HG03469 (cell line): ENCODE data around the gene SSTR3.
"Not testable (repeated sequence)": the region's sequence is repeated elsewhere in the genome, so short reads cannot be mapped to it uniquely, and the experiment has no call there.

Experiments used
- ATAC-seq: cut with Tn5 transposase; IDR thresholded peaks from one replicate; pipeline ENCODE4 v1.9.1; 2021; ENCODE audit warnings: mild to moderate bottlenecking, moderate library complexity, moderate number of reproducible peaks; ENCODE audit not compliant: unreplicated experiment

Gene SSTR3

DNA sequence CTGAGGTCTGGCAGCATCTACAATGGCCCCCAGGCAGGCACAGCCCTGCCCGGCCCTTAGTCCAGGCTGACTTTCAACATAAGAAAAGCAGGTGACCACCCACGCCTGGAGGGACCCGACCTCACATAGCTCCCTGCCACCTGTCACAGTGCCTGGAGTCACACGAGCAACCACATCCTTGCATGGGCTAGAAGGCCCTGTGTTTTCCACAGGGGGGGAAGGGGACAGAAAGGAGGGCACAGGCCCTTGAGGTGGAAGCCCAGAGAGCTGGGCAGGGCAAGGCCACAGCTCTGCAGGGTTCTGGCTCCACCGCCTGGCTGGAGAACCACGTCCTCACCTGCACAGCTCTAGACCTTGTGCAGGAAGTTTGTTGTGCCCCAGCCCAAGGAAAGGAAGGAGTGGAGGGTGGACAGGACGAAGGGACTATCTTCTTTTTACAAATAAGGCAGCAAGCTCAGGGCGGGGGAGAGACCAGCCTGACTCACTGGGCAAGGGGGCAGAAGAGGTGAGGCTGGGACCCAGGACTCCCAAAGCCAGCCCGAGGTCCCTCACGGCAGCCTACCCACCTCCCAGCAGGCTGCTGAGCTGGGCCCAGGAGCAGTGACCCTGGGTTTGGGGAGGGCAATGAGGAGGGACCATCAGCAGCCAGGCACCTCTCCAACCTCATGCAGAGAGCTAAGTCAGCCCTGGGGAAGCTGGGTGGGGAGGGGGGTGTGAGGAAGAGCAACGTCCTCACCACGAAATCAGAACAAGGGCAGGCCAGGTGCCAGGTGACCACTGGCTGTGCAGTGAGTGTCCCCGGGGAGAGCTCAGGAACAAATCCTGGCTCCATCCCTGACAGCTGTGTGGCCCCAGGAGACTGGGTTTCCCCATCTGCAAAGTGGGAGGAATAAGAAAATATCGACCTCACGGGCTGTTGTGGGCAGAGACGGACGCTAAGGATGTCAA lies 28.6 kb downstream of the SSTR3 start:
- no peak for ATAC-seq

DNA sequence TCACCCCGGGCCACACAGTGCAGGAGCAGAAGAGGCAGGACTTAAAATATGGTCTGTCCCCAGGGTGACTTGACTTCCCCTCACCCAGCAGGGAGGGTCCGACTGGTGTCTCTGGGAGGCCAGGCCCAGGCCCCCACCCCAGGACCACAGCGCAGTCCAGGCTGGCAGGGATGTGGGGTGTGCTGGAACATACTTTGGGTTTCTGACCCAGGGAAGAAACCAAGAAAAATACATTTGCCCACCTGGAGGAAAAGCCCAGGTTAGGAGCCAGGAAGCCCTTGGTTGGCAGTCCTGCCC lies 29.4 kb downstream of the SSTR3 start:
- ATAC-seq: no peak

DNA sequence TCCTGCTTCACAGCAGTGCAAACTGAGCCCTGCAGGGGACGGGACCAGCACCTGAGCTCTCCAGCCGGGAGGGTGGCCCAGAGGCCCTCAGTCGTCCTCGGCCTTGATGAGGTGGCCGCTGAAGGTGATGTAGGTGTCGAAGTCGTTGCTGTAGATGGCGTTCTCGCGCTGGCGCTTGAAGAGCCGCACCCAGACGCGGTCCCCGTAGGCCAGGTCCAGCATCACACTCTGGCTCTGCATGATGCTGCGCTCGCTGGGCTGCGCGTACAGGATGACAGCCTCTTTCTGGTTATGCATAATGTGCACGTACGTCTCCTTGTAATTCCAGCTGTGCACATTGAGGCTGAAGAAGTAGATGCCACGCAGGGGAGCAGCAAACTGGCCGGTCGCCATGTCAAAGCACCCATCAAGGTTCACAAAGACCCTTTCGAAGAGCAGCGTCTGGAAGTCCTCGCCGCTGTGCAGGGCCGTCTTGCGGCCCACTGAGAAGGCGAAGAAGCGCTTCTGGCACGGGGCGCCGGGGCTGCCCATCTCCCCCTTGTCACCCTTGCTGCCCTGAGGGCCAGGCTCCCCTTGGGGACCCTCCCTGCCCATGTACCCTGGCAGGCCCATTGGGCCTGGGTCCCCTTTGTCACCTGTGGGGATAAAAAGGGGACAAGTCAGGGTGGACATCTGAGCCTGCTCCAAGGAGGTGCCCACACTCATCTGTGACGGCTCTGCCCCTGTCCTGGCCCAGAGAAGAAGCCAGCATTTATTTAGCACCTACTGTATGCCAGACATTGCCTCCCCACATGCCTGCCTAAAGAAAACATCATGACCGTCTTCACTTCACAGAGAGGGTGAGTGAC lies 30.0 kb downstream of the SSTR3 start:
- no peak for ATAC-seq

DNA sequence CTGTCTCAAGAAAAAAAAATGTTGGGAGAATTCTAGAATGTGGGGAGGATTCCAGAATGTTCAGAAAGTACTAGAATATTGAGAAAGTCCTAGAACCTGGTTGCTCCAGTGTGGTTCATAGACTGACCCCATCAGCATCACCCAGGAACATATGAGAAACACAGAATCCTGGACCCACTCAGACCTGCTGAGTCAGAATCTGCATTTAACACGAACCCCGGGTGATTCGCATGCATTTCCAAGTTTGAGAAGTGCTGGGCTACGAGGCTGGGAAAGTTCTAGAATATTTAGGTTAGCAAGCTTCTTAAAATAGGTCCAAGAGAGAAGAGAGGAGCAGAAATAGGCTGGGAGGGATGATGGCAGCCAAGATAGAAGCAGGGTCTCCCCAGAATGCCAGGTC lies 30.6 kb downstream of the SSTR3 start:
- ATAC-seq: no peak

DNA sequence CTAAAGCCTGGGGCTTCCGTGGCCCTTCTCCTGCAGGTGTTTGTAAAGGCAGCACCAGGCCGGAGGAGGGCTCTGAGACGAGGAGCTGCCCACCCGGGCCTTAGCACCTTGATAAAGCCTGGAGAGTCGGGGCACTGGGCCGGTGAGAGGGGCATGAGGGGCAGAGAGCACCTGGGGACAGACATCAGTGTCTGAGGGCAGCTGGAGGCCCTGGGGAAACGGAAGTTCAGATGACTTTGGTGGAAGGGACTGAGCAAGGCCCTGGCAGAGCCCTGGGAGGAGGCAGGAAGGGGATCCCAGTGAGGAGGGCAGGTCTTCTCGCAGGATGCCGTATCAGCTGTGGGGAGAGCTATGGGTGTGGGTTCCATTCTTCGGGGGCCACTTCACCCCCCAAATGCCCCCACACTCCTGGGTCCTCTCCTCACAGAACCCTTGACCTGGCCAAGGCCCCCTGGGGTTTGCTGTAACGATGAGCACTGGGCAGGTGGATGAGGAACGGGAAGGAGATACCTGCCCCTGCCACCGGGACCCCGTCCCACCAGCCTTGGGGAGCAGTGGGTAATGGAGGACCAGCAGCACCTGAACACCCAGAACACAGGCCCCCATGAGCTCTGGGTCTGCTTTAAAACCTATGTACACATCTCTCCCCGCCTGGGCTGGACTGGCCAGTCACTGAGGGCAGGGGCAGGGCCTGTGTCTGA lies 31.6 kb downstream of the SSTR3 start:
- no peak for ATAC-seq

DNA sequence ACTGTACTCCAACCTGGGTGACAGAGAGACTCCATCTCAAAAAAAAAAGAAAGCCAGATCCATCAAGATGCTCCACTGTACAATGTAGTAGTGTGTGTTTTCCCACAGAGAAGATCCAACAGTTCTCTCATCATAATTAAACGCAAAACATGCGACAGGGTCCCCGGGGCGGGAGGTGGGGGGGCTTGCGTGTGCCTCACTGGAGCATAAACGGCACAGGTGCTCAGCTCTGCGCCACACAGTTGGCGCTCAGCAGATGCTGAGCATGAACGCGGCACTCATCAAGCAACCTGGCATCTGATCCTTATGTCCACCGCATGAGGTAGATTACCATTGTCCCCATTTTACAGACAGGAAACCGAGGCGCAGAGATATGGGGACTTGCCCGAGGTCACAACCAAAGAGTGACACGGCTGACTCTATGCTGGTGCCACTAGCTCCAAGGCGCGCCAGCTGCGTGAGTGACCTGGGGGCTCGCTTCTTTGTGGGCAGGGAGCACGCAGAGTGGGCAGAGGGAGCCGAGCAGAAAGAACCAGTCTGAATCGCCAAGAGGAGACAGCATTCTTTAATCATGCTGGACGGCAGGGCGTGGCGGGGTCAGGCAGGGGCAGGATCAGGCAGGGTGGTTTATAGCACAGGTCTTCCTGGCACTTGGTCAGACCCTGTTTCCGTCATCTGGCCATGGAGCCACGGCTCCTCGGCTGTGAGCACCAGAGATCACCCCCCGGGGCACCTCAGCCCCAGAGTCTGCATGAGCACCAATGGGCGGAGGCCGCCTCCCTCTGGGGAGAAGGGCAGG lies 32.5 kb downstream of the SSTR3 start:
- no peak for ATAC-seq

DNA sequence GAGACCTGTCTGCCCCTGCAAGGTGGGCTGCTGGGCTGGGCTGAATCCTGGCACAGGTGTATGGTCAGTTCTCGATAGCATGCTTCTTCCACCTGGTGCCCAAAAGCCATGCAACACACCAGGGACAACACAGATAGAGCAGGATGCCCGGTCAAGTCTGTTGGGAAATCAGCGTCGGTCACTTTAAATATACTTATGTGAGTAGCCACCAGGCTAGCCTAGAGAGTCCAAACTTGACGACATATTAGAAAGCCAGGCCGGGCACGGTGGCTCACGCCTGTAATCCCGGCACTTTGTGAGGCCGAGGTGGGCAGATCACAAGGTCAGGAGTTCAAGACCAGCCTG lies 33.2 kb downstream of the SSTR3 start:
- ATAC-seq: no peak

DNA sequence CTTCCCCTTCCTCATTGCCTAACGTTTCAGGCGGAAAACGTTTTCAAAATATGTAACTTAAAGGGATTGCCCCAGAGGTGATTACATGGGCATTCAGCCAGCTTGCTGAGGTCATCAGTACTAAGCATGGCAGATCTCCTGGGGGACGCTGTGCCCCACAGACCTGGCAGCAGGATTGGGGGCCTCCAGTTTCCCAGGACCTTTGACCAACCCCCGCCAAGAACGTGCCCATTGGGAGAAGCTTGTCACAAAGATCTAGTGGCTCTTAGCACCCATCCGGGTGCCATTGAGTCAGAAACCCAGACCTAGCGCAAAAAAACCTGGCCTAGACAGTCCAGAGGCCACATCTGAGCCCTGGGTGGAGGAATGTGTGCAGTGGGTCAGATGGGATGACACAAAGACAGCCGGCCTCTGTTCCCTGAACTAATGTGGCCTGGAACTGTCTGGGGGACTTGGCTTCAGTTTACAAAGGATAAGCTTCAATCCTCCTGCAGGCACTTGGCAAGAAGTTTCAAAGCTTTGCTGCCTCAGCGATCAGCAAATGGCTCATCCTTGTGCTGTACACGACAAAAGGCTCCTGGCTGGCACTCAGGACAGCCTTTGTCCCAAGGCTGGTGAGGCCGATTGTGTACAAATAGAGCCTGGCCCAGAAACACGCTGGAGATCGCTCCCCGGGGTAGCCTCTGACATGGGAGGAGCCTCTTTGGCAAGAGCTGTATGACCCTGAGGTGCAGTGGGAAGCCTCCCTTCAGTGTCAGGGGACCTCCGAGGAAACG lies 33.7 kb downstream of the SSTR3 start:
- ATAC-seq: no peak

DNA sequence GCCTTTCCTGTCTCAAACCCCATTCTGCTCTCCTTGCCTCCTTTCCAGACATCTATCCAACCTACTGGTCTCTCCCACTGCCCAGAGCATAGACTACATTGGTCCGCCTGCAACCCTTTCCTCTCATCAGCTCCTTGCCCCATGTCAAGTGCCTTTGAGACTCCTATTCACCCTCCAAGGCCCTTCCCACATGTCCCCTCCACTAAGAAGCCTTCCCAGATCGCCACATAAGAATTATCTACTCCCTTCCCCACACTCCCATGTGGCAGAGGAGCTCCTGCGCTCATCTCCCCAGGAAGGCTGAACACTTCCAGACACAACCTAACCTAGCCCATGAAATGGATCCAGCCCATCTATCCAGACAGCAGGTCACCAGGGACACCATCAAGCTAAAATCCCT lies 34.5 kb downstream of the SSTR3 start:
- no peak for ATAC-seq

DNA sequence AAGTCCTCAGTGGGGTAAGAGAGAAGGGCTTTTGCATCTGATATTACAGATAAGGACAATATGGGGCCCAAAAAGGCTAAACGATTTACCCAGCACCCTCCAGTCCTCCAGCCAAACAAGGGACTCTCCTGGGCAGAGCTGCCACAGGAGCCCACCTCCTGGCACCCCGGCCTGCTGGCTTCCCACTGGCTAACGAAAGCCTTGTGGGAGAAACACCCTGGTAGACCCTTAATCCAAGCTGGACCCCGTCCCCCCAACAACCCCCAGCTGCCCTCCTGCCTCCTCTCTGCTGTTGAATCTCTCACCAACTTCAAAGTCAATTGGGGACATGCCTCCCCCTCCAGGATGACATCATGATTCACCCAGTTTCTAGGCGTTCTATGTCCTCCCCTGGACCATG lies 35.1 kb downstream of the SSTR3 start:
- no peak for ATAC-seq

DNA sequence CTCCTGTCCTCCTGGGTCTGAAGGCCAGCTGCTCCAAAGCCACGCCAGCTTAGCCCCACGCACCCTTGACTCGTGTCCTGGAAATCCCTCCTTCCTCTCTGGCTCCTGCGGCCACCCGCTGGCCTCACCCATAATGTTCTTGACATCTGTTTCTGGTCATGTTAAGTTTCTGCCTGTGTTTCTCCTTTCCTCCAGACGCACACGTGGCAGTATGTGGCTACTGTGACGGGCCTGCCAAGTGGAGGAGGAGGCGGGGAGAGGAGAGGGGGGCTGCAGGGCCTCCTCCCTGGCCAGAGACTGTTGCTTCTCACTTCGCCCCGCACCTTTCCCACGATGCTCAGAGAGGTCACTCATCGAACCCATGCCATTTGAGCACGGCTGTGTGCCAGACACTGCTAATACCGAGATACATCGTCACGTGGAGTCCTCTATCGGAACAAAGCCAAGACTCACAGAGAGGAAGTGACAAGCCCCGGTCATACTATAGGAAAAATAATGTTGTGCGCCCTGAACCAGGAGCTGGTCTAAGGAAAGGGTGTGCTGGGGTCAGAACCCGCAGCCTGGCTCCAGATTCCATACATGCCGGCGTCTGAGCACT lies 35.7 kb downstream of the SSTR3 start:
- no peak for ATAC-seq

DNA sequence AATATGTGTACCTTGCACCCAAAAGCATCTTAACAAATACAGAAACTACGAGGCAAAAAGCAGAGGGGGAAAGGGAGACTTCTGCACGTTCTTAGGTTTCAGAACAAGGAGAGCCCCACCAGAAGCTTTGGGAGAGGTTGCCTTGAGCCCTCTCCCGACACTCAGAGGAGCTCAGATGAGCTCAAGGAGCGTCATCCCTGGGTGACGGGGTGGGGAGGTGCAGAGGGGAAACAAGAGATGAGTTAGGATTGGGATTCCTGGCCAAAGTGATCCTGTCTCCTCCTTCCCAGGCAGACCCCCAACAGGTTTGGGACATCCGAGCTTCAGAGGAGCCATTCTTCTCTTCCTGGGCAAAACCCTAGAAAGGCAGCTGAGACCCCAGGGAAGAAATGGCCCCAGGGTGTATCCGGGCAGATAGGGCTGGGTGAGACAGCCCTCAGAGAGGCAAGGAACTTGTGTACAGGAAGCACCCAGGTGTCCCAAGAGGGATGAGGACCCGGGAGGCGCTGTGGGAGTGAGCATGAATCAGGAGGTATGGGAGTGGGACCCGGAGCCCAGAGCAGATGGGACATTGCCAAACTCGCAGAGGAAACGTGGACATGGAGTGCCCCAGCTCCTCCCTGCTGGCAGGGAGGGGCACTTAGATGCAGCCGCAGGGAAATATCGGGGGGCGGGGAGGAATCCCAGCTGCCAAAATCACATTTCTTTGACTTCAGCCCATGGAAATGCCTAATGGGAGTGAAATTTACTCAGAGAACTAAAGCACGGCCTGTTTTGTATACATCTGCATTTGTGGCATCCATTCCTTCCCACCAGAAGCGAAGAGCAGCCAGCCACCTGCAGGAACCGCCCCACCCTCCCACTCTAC lies 36.6 kb downstream of the SSTR3 start:
- ATAC-seq: no peak

DNA sequence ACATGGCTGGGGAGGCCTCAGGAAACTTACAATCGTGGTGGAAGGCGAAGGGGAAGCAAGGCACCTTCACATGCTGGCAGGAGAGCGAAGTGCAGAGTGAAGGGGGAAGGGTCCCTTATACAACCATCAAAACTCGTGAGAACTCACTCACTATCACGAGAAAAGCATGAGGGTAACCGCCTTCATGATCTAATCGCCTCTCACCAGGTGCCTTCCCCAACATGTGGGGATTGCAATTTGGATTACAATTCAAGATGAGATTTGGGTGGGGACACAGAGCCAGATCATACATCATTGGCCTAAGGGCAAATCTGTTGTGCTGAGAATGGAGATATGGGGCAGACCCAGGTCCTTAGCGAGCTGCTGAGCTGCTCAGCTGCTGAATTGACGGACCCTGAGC lies 37.3 kb downstream of the SSTR3 start:
- no peak for ATAC-seq

DNA sequence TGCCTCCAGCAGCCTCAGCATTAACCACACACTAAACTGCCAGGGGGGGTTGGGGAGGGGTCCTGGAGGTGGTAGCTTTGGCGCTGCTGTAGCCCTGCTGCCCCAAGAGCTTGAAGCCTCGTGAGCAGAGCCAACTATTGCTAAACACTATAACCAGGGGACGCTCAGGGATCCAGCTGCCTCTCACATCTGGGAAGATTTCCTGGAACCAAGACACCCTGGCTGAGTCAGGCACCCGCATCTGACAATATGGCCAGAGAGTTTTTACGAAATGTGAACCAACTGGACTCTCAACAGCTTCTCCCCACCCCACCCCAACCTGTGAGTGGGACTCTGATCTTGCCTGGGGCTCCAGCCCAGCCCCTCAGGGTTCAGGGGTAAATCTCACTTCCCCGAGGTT lies 38.6 kb downstream of the SSTR3 start:
- ATAC-seq: no peak

DNA sequence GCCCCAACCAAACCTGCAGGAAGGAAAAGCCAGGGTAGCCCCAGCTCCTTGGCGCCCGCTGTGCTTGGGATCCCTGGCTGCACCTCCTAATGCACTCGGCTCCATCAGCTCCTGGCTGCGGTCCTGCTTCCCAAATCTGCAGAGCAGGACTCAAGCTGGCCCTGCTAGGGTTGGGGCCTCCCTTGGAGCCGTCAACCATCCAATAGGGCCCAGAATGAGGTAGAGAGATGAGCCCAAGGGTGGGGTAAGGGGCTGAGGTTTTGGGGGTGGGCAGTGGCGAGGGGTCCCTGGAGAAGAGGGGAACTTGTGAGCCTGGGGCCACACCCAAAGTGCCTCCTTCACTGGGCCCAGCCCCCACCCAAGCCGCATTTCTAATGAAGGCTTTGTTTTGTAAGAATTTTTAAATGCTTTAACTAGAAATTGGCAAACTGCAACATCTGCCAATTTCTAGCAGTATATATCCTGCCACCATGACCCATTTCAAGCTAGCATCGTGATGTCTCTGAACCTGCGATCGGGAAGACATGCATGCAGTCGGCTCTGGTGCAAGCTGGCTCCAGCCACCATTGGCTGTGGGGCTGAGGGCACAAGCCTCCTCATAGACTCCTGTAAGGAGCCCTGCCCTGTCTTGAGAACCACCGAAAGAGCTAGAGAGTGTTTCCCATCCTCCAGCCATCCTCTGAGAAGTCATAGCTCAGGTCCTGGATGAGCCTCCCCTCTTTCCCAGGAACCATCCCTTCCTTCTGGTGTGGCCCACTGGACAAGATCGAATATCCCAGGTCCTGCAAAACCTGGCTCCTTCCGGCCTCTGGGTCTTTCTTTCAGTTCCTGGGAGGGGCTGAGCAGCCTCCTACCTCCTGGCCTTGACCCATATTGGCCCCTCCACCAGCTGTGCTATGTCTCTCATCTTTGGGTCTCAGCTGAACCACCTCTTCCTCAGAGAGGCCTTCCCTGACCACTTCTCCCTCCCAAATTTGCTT lies 39.7 kb downstream of the SSTR3 start:
- ATAC-seq: no peak

DNA sequence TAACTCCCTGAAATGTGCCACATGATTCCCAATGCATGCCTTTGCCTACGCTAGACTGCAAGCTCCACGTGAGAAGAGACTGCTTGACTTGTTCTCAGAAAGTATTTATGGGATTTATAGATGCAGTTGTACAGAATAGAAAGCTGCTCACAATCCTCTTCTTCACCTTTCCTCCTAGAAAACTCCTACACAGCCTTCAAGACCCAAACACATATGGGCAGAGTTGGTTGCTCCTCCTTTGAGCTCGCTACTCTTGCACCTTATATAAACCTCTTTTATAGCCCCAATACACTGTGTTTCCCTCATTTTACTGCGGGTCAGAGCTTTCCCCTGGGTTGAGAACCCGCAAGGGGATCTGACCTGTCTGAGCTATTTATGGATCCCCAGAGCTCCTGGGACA lies 40.6 kb downstream of the SSTR3 start:
- no peak for ATAC-seq

DNA sequence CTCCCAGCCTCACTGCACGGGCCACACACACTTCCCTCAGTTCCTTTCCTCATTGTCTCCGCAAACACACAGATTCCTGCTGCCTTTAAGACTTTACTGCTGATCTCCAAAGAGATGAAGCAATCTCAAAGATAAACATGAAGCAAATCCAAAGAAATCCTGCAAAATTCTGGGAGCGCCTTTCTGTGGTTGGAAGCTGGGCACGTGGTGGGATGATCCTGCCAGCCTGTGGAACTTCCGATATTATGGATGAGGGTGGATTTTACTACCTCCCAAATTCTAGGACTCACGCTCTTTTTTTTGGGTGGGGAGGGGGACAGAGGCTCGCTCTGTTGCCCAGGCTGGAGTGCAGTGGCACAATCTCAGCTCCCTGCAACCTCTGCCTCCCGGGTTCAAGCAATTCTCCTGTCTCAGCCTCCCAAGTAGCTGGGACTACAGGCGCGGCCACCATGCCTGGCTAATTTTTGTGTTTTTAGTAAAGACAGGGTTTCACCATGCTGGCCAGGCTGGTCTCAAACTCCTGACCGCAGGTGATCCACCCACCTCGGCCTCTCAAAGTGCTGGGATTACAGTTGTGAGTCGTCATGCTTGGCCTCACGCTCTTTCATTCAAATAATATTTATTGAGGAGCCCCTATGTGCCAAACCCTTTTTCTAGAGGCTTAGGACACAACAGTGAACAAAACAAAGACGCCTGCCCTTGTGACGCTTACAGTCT lies 41.4 kb downstream of the SSTR3 start:
- ATAC-seq: not testable (repeated sequence)
